ENCODE results near the gene NR1D1. TPM values are rescaled to one million over a fixed set of nuclear protein-coding genes. Genes with fewer than 3 reads are reported as not detected.

Gene NR1D1
- total and polyA plus RNA-seq, 2 of the 13 experiments (the other 11 are each of a cell fraction or from before 2014, with no cell fraction given), result 2.1 to 2.7 TPM

GRCh38 chr17:40113110-40113906 is 12.9 kb upstream of the NR1D1 start (continued):
- peak; percentile 93 for TF ChIP-seq NKX3-1 (CRISPR knock-in tag; IDR thresholded peaks at IDR 0.05)
- no peak; the same call in 1 of the 2 replicates for TF ChIP-seq ZNF292 (CRISPR knock-in tag; IDR thresholded peaks at IDR 0.05; ENCODE audit: borderline replicate concordance, low read depth)
- TF ChIP-seq ARID5B (CRISPR knock-in tag; IDR thresholded peaks at IDR 0.05), result peak; percentile 55; the same call in 1 of the 2 replicates
- TF ChIP-seq STAT5B (CRISPR knock-in tag; IDR thresholded peaks at IDR 0.05), result no peak; the same call in 1 of the 2 replicates
- no peak for TF ChIP-seq MATR3 (CRISPR knock-in tag; IDR thresholded peaks at IDR 0.05)
- TF ChIP-seq ZNF34 (CRISPR knock-in tag; IDR thresholded peaks at IDR 0.05; ENCODE audit: borderline replicate concordance), result 0 out of 2 replicates have a peak, but pooled peaks have one; percentile 73
- TF ChIP-seq GATAD2A (CRISPR knock-in tag; IDR thresholded peaks at IDR 0.05), result peak; percentile 80; the same call in 1 of the 2 replicates
- TF ChIP-seq GLMP (CRISPR knock-in tag; IDR thresholded peaks at IDR 0.05; ENCODE audit: borderline replicate concordance), result no peak
- TF ChIP-seq CENPBD1 (CRISPR knock-in tag; IDR thresholded peaks at IDR 0.05; ENCODE audit: borderline replicate concordance, low read depth), result no peak
- no peak for TF ChIP-seq SOX6 (IDR thresholded peaks at IDR 0.05)
- TF ChIP-seq SOX6 (CRISPR knock-in tag; IDR thresholded peaks at IDR 0.05), result peak; percentile 91
- peak; percentile 76 for TF ChIP-seq TBX2 (CRISPR knock-in tag; IDR thresholded peaks at IDR 0.05; ENCODE audit: borderline replicate concordance)
- TF ChIP-seq ZNF800 (CRISPR knock-in tag; IDR thresholded peaks at IDR 0.05), result peak; percentile 33; the same call in 1 of the 2 replicates
- TF ChIP-seq ARID4A (CRISPR knock-in tag; IDR thresholded peaks at IDR 0.05; ENCODE audit: borderline replicate concordance), result peak; percentile 93
- TF ChIP-seq ZGPAT (CRISPR knock-in tag; IDR thresholded peaks at IDR 0.05), result peak; percentile 91
